A549 treated with dexamethasone at 1 μM for 4 hours (cell line): ENCODE results near the gene RAB40B. TPM values are rescaled to one million over a fixed set of nuclear protein-coding genes. Genes with fewer than 3 reads are reported as not detected.

Experiments used
- total RNA-seq: library from RNA; stranded (reverse); fragments of 200-300 nt; extraction: Qiagen RNA extraction; gene quantifications from 5 replicates; pipeline ENCODE4 v1.2.3, GENCODE V29; 2022

The RAB40B gene
- total RNA-seq: 11.2 to 16.0 TPM (median 15.2 TPM) in 5 replicates

GRCh38 chr17:82698065-82698973, at the start of gene RAB40B:
Gene RAB40B (minus strand): TSS chr17:82698698. CDS start chr17:82698596, 102 bp downstream.

GRCh38 chr17:82734987-82735866, 36.7 kb upstream of the RAB40B start, which contains the start of gene FN3K:
Gene FN3K (plus strand): TSS chr17:82735615. CDS start chr17:82735637, 22 bp downstream.

DNA sequence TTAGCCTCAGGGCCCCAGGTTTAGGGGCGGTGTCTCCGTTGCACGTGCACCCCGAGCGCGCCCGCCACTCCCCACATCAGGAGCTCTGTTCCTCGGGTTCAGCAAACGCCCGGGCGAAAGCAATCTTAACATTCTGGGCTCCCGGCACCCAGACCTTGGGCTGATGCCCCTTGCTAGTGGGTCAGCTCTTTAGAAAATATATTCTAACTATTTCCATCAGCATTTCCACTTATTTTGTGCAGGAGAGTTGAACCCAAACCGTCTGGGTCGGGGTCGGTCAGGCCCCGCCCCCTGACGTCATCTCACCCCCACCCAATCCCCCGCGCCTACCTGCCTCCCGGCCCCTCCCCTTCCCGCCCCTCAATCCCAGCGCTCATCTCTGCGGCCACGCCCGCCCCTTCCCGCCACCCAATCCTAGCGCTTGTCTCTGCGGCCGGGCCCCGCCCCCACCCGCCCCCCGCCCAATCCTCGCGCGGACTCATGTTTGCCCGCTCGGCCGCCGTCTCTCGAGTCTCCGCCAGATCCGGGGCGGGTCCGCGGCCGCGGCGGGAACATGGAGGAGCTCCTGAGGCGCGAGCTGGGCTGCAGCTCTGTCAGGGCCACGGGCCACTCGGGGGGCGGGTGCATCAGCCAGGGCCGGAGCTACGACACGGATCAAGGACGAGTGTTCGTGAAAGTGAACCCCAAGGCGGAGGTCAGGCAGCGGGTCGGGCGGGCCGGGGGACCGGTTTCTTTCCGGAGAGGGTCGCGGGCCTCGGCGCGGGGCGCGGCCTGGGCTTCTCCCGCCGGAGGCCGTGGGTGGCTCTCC, 17.9 kb upstream of the RAB40B start, which contains the start of gene FN3KRP:
Gene FN3KRP, plus strand, starts transcription at position 504 of the 808 bp plus-strand sequence. Its CDS starts 50 bp downstream, at position 554.

GRCh38 chr17:82648165-82648668, 50.3 kb downstream of the RAB40B start, which contains the start of gene WDR45B:
Gene WDR45B (minus strand): TSS chr17:82648444. CDS start chr17:82648340, 104 bp downstream.

Other genes starting within 250 kb of the RAB40B start
- 45.9 to 65.3 TPM (median 58.7 TPM) in 5 replicates for gene CYBC1, start 247.9 kb downstream of the RAB40B start, total RNA-seq
- gene NARF, start 240.0 kb downstream of the RAB40B start, total RNA-seq: 45.1 to 52.5 TPM (median 49.4 TPM) in 5 replicates
- gene FOXK2, start 179.0 kb downstream of the RAB40B start, total RNA-seq: 41.7 to 62.8 TPM (median 60.0 TPM) in 5 replicates
- 89.2 to 98.0 TPM (median 95.1 TPM) in 5 replicates for gene WDR45B, start 50.3 kb downstream of the RAB40B start, total RNA-seq
- gene FN3KRP, start 18.0 kb upstream of the RAB40B start, total RNA-seq: 70.4 to 72.5 TPM (median 72.2 TPM) in 5 replicates
- gene FN3K, start 36.9 kb upstream of the RAB40B start, total RNA-seq: 6.3 to 10.9 TPM (median 9.4 TPM) in 5 replicates
- gene TBCD, start 53.4 kb upstream of the RAB40B start, total RNA-seq: 51.6 to 76.4 TPM (median 70.1 TPM) in 5 replicates
- gene ZNF750, start 141.3 kb upstream of the RAB40B start, total RNA-seq: 0.02 to 0.06 TPM in 2 of 5 replicates, not detected in the others